GM18505 (cell line): ENCODE results near the gene XCR1.

Experiments used
- ATAC-seq: cut with Tn5 transposase; IDR thresholded peaks from one replicate; pipeline ENCODE4 v1.9.1; 2021; ENCODE audit not compliant: unreplicated experiment
- POLR2A ChIP-seq: IDR thresholded peaks from 4 replicates; pipeline ENCODE4 v1.6.1; 2011; ENCODE audit warnings: borderline replicate concordance; ENCODE audit not compliant: insufficient read depth, insufficient read length; ENCODE audit errors: extremely low read depth

XCR1 gene

GRCh38 chr3:46027021-46027705 lies at the start of gene XCR1:
XCR1 (minus strand) TSS chr3:46027483; CDS start chr3:46021947, 5,536 bp downstream.
- no peak for TF ChIP-seq POLR2A
- no peak for ATAC-seq

GRCh38 chr3:46076606-46077005 lies 49.3 kb upstream of the XCR1 start:
- TF ChIP-seq POLR2A = no peak
- ATAC-seq = no peak

- no peak for TF ChIP-seq POLR2A
- ATAC-seq = no peak
Observed at GRCh38 chr3:46075816-46076215, 48.5 kb upstream of the XCR1 start.

GRCh38 chr3:46071222-46071858 lies 44.1 kb upstream of the XCR1 start:
- ATAC-seq = no peak
- no peak for TF ChIP-seq POLR2A

- no peak for TF ChIP-seq POLR2A
- ATAC-seq = no peak
Observed at GRCh38 chr3:46070595-46071093, 43.4 kb upstream of the XCR1 start.

- TF ChIP-seq POLR2A = no peak
Observed at GRCh38 chr3:46068501-46068900, 41.2 kb upstream of the XCR1 start.

GRCh38 chr3:46067401-46067800 lies 40.1 kb upstream of the XCR1 start:
- no peak for TF ChIP-seq POLR2A

More at GRCh38 chr3:46068501-46068900, 41.2 kb upstream of the XCR1 start:
- ATAC-seq = no peak

GRCh38 chr3:46065750-46066256 lies 38.5 kb upstream of the XCR1 start:
- no peak for ATAC-seq
- no peak for TF ChIP-seq POLR2A

More at GRCh38 chr3:46067401-46067800, 40.1 kb upstream of the XCR1 start:
- ATAC-seq = no peak

GRCh38 chr3:46065294-46065705 lies 38.0 kb upstream of the XCR1 start:
- TF ChIP-seq POLR2A = no peak
- ATAC-seq = peak; percentile 54

- TF ChIP-seq POLR2A = no peak
- ATAC-seq = no peak
Observed at GRCh38 chr3:46062679-46063078, 35.4 kb upstream of the XCR1 start.

GRCh38 chr3:46061887-46062286 lies 34.6 kb upstream of the XCR1 start:
- TF ChIP-seq POLR2A = no peak
- no peak for ATAC-seq

- TF ChIP-seq POLR2A = no peak
- no peak for ATAC-seq
Observed at GRCh38 chr3:46061108-46061720, 33.9 kb upstream of the XCR1 start.

- ATAC-seq = no peak
- TF ChIP-seq POLR2A = no peak
Observed at GRCh38 chr3:46060551-46060950, 33.3 kb upstream of the XCR1 start.
